Stimulated activated CD4-positive, alpha-beta T cell treated with anti-CD3 and anti-CD28 coated beads, TNF-alpha, amount 100 ng/mL, for 1 hour (primary cell): ENCODE data around the gene NFS1.

Experiments
- DNase-seq, 3 donors: peaks; one replicate each; pipeline ENCODE4 v3.0.0-alpha.2; 2020; ENCODE audit warnings: low read depth in 3 of 3, low spot score in 1 of 3

NFS1 gene

GRCh38 chr20:35680452-35681183 is 18.5 kb downstream of the NFS1 start:
- DNase-seq = no peak

- no peak for DNase-seq
Measured at GRCh38 chr20:35674921-35675320, 24.2 kb downstream of the NFS1 start.

GRCh38 chr20:35673884-35674283 is 25.3 kb downstream of the NFS1 start:
- DNase-seq = no peak

- DNase-seq = no peak
Measured at GRCh38 chr20:35669681-35670080, 29.5 kb downstream of the NFS1 start.

GRCh38 chr20:35669221-35669620 is 29.9 kb downstream of the NFS1 start:
- DNase-seq = no peak

GRCh38 chr20:35665949-35666288 is 33.2 kb downstream of the NFS1 start:
- no peak for DNase-seq

GRCh38 chr20:35664466-35665206 is 34.5 kb downstream of the NFS1 start, which contains the start of the genes CPNE1 and RBM12:
TSS of gene CPNE1 (minus strand) at chr20:35664900. CDS start at chr20:35632923, 31,977 bp downstream.
TSS of gene RBM12 (minus strand) at chr20:35664900. CDS start at chr20:35655322, 9,578 bp downstream.
- DNase-seq = peak; percentile 81 to 89 (median 83)

- peak; percentile 8 to 35 (median 24) for DNase-seq
Measured at GRCh38 chr20:35663516-35664465, 35.4 kb downstream of the NFS1 start.

- no peak for DNase-seq
Measured at GRCh38 chr20:35662551-35662950, 36.6 kb downstream of the NFS1 start.

GRCh38 chr20:35661908-35662307 is 37.2 kb downstream of the NFS1 start:
- no peak for DNase-seq

- DNase-seq = no peak
Measured at GRCh38 chr20:35661053-35661452, 38.1 kb downstream of the NFS1 start.

GRCh38 chr20:35660122-35660937 is 38.8 kb downstream of the NFS1 start:
- DNase-seq = peak in 1 of 3 donors; percentile 10

- DNase-seq = no peak
Measured at GRCh38 chr20:35657271-35657670, 41.9 kb downstream of the NFS1 start.

- DNase-seq = no peak
Measured at GRCh38 chr20:35654415-35654814, 44.7 kb downstream of the NFS1 start.

GRCh38 chr20:35653893-35654292 is 45.3 kb downstream of the NFS1 start:
- DNase-seq = no peak

- no peak for DNase-seq
Measured at GRCh38 chr20:35653430-35653734, 45.8 kb downstream of the NFS1 start.

- no peak for DNase-seq
Measured at GRCh38 chr20:35652641-35653429, 46.3 kb downstream of the NFS1 start.

GRCh38 chr20:35651958-35652357 is 47.2 kb downstream of the NFS1 start:
- DNase-seq = no peak

- no peak for DNase-seq
Measured at GRCh38 chr20:35650632-35651031, 48.5 kb downstream of the NFS1 start.

- no peak for DNase-seq
Measured at GRCh38 chr20:35648836-35649235, 50.3 kb downstream of the NFS1 start.
